ENCODE results near the gene TRAPPC2L.

DNA sequence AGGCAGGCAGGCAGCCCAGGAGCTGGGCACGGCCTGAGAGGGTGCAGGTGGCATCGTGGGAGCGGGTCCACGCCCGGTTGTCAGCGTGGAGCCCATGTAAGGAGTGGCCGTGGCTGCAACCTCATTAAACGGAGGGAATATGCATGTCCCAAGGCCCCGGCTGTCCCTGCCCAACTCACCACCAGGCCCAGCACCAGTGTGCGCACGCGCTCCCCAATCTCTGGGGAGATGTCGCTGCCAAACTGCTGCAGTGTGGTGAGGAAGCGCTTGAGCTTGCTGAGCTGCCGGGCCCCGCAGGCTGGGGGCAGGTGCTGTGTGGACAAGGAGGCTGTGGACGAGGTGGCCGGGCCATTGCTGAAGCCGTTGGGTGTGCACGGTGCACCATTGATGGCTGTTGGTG, 35.1 kb downstream of the TRAPPC2L start:
- TF ChIP-seq JUNB (IDR thresholded peaks at IDR 0.05; ENCODE audit: unreplicated experiment) (no peak), CTCF (conservative IDR thresholded peaks at IDR 0.05; ENCODE audit: low read depth in 2 of 2) (no peak), STAT1 (IDR thresholded peaks at IDR 0.05; ENCODE audit: unreplicated experiment) (no peak), EZH2phosphoT487 (IDR thresholded peaks at IDR 0.05; ENCODE audit: unreplicated experiment) (no peak), EZH2 (IDR thresholded peaks at IDR 0.05; ENCODE audit: low read depth, unreplicated experiment) (no peak), REST (IDR thresholded peaks at IDR 0.05; ENCODE audit: unreplicated experiment) (no peak), NANOG (IDR thresholded peaks at IDR 0.05; ENCODE audit: borderline replicate concordance) (no peak), POLR2AphosphoS5 (IDR thresholded peaks at IDR 0.05; ENCODE audit: low read depth) (no peak)
